Hematopoietic multipotent progenitor cell treated with erythropoietin and hydrocortisone succinate and interleukin-3 and kit ligand, for 4 days (in vitro differentiated cells): Measurements from ENCODE around the gene CAMKK2.
"Not testable (repeated sequence)": the region's sequence is repeated elsewhere in the genome, so short reads cannot be mapped to it uniquely, and the experiment has no call there.

ENCODE experiments used
- DNase-seq: peaks from one replicate; pipeline ENCODE4 v3.0.0-alpha.2; 2015

CAMKK2 gene

DNA sequence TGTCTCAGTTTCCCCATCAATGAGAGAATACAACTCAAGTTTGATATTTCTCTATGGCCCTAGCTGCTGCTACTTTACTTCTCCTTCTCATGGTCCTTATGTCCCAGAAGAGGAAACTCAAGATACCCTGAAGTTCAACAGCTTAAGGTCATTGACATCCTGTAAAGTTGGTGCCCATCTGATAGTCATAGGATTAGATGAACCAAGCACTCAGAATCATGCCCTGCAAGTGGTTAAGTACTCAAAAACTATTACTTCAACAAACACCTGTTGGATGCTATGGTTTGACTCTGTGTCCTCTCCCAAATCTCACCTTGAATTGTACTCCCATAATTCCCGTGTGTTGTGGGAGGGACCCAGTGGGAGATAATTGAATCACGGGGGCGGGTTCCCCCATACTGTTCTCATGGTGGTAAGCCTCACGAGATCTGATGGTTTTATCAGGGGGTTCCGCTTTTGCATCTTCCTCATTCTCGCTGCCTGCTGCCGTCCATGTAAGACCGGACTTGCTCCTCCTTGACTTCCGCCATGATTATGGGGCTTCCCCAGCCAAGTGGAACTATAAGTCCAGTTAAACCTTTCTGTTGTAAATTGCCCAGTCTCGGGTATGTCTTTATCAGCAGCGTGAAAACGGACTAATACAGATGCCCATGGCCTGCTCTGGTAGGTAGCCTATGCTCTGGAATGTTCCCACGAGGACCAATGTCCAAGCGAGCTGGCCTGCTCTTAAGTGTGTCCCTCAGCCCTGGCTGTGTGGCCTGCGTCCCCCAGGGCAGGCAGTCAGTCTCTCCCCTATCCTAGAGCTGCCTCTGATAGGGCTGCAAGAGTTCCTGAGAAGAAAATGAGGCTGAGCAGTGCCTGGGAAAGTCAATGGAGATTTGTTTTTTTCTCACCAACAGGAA, 18.1 kb downstream of the CAMKK2 start:
- peak; percentile 30 for DNase-seq

DNA sequence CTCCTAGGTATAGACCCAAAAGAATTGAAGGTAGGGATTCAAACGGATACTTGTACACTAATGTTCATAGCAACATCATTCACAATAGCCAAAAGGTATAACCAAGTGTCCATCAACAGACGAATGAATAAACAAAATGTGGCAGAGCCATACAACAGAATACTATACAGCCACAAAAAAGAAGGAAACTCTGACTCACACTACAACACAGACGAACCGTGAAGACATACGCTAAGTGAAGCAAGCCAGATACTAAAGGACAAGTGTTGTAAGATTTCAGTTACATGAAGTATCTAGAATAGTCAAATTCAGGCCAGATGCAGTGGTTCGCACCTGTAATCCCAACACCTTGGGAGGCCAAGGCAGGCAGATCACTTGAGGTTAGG, 19.1 kb downstream of the CAMKK2 start:
- DNase-seq, result no peak

DNA sequence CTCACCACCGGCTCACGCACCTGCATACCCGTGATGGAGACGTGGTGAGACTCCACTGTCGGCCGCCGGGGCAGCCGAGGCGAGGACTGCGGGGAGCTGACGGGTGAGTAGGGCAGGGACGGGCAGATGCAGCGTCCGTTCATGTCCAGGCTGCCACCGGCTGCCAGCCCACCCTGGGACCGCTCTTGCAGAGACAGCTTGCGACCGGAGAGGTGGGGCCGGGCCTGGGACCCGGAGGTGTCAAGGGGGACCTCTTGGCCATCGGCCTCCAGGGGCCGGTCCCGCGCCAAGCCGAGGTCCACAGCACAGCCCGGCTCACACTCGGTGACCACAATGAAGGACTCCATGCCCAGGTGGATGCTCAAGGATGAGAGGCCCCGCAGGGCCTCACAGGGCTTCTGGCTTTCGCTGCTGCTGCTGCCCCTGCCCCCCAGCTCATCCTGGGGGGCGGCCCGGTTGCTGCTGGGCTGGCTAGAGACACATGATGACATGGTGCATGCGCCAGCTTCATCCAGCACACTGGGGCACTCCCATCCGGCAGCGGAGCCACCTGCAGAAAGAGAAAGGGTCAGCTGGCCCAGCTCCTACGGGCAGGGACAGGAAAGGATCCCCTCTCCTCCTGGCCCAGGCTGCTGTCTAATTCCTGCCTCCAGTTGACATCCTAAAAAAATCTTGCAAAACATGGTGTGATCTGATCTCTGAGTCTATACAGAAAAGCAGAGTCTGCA, 22.3 kb downstream of the CAMKK2 start:
- no peak for DNase-seq

DNA sequence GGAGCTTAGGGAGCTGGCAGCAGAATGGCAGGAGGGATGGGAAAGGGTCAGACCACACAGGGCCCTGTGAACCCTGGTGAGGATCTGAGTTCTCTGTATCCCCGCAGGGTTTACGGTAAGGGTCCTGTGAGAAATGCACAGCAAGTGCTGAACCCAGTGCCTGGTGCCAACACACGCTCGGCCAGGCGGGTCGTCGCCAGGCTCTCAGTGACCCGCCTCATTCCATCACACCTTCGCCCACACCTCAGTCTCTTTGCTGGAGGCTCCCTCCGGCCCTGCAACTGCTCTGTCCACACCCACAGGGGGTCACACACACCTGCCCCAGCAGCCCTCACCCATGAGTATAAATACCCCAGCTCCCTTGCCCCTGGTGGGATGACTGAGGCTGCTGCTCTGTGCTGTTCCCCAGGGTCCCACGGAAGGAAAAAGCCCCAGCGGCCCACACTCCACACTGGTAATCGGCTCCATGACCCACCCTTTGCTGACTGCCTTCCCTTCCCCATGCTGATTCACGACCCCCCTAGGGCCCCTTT, 23.1 kb downstream of the CAMKK2 start:
- DNase-seq, result no peak

DNA sequence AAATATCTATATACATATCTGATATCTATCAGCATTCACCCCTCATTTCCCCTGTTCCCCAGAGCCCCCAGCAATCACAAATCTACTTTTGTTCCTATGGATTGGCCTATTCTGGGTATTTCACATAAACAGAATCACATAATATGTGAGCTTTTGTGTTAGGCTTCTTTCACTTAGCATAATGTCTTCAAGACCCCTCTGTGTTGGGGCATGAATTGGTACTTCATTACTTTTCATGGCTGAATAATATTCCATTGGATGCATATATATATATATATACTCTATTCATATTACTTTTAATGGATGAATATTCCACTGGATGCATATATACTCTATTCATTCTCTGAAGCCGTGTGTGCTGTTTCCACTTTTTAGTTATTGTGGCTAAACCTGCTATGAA, 28.7 kb downstream of the CAMKK2 start:
- no peak for DNase-seq

DNA sequence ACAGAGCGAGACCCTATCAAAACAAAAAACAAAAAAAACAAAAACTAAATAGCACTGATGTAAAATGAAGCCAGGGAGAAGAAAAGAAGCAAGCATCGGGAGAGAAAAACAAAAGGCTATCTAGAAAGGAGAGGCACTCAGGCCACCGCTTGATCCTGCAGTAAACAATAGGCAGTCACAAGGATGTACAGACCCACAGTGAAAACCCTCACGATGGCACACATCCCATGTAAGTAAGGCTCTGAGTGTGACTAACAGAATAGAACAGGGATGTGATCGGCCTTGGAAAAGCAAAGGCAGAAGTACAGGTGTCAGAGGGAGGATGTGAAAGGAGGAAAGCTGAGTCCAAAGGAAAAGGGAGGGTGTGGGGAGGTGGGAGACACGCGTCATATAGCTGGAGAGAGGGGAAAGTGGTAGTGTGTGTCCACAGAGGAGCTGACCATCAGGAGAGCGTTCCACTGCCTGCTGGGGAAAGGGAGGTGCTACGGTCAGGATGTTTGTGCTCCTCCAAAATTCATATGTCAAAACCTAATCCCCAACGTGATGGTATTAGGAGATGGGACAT, 31.5 kb downstream of the CAMKK2 start:
- DNase-seq, result no peak

DNA sequence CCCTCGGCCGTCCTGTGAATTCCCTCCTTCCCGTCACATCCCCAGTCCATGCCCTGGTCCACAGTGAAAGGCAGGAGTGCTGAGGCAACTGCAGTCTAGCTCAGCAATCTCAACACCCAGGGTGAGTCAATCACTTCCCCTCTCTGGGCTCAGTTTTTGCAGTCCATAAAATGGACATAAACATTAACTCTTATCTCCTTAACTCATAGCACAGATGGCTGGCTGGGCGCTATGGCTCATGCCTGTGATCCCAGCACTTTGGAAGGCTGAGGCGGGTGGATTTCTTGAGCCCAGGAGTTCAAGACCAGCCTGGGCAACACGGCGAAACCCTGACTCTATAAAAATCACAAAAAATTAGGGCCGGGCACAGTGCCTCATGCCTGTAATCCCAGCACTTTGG, 32.4 kb downstream of the CAMKK2 start:
- DNase-seq, result no peak

DNA sequence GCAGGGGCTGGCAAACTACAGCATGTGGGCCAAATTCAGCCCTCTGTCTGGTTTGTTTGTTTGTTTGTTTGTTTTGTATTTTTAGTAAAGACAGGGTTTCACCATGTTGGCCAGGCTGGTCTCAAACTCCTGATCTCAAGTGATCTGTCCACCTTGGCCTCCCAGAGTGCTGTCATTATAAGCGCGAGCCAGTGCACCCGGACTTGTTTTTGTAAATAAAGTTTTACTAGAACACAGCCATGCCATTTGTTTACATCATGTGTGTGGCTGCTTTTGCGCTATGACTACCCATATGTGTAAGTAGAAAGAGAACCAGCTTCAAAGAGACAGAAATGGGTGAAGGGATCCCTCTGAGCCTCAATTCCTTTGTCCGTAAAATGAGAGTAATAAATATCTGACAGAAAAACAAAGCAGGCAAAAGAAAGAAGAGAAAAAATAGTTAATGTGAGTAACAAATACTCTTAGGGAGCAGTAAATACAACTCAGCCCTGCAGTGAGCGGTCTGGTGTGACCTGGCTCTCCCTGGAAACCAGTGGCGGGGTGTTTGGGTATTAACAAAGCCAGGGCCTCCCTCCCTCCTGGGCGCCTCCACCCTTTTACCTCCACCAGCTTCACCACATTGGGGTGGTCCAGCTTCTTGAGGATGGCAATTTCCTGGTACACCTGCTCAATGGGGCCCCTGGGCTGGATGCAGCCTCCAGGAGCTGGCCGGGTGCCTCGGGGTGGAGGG, 33.1 kb downstream of the CAMKK2 start:
- no peak for DNase-seq

DNA sequence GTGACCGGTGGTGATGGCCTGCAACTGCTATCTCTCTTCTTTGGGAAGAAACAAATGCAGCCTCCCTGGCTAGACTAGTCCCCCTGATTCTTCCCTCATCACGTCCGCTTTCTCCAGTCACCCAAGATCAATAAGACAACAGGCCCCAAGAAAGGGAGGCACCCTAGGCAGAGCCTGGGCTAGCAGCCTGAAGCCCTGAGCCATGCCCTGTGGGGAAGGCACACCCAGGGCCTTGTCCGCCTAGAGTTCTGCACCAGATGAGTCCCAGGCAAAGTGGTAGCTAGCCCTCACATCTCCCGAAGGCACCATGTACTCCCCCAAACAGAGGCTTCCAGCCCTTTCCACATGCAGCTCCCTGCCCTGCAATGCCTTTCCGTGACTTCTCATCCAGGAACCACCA, 35.1 kb downstream of the CAMKK2 start:
- DNase-seq, result no peak

DNA sequence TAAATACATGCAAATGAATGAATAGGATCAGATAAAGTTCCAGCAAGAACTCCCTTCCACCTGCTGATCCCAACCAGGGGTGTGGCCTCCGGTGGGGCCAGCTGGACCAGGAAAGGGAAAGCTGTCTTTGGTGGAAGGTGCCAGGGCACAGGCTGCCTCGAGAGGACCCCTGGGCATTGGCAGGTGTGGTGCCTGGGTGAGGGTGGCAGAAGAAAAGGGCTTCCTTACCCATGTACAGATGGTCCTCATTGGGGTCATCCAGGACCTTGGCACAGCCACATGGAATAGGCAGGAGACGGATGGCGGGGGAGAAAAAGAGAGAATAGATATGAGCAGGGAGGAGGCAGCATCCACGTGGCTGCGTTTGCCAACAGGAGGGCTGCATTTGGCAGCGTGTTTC, 36.4 kb downstream of the CAMKK2 start:
- no peak for DNase-seq

DNA sequence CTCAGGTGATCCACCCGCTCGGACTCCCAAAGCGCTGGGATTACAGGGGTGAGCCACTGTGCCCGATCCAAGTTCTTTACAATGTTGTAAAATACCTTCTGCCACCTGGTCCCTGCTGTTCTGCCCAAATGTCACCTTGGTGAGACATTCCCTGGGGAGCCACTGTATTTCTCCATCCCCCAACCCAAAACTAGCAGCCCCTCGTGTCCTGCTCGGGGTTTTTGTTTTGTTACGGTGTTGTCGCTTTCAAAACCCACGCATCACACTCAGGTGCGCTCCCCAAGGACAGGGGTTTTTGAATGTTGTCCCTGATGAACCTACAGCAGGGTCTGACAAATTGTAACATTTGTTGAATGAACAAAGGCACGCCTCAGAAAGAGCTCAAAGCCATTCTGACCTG, 37.4 kb downstream of the CAMKK2 start:
- no peak for DNase-seq

DNA sequence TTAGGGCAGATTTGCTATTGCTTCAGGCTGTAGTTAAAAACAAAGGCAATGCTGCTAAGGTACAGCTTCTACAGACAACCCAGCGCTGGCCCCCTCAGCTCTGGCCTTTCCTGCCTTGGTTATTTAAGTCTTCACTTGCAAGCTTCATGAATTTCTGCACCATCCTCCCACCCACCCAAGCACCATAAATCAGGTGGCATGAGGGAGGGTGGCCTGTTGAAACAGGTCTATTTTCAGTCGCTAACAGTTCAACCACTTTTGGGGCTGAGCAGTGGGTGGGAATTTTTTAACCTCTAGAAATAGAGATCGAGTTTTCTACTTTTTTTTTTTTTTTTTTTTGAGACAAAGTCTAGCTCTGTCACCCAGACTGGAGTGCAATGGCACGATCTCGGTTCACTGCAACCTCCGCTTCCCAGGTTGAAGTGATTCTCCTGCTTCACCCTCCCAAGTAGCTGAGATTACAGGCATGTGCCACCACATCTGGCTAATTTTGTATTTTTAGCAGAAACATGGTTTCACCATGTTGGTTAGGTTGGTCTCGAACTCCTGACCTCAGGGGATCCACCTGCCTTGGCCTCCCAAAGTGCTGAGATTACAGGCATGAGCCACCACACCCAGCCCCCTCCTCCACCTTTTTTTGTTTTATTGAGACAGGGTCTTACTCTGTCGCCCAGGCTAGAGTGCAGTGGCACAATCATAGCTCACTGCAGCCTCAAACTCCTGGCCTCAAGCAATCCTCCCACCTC, 38.6 kb downstream of the CAMKK2 start:
- DNase-seq, result not testable (repeated sequence)

DNA sequence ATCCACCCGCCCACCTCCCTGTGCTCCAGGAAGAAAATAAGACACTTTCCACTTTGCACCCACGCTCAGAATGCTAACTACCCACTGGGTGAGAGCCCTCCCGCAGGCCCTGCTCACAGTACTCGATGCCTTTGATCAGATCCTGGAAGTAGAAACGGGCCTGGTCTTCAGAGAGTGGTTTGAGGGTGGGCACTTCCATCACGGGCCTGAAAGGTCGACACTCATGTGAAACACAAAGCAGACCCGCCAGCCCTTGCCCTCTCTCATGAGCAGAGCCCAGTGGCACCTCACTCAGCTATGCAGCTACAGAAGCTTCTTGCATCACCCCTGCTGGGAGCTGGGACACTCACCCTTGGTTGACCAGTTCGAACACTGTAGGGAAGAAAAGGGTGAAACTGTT, 41.1 kb downstream of the CAMKK2 start:
- DNase-seq, result no peak

DNA sequence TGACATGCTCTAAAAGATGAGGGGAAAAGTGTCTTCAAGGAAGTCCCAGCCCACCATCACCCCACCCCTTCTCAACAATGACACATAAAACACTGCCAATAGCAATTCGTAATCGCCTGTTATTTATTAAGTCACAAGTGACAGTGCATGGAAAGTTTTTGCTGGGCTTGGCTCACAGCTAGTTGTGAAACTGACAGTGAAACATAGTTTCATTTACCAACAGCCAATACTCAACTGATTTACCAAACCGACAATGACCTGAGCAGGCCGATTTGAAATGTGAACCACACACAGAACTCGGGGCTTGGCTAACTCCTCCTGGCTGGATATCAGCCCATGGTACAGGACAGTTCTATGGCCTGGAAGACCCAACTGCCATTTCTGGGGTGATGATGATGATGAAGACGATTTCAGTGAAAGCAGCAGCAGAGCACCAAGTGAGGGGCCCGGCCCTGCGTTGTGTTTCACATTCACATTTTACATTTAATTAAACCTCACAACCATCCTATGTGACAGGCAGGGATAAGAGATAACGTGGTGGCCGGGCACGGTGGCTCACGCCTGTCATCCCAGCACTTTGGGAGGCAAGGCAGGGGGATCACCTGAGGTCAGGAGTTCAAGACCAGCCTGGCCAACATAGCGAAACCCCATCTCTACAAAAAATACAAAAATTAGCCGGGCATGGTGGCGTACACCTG, 42.7 kb downstream of the CAMKK2 start:
- no peak for DNase-seq

DNA sequence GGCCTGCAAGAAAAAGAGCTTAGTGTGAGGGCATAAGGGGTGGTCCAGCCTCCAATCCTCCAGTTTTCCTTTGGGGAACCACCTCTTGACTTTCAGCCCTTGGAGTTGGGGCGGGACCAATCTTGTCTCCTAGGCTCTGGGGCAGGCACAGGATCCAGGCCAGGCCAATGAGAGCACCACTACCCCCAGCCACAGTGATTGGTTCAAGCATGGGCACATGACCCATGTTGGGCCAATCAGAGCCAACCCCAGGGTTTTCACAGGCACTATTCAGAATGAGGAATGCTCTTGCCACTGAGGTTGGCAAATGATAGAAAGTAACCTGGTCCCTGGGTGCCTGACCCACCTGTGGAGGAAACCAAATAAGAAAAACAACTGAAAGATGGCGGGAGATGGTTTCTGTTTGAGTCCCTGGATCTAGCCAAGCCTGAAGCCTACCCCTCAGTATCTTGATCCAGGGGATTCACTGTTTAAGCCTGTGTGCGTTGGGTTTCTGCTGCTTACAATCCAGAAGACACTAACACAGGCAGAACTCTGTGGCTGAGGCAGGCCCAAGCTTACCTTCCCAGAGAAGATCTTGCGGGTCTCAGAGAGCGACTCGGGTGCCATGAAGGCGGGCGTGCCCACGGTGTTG, 43.7 kb downstream of the CAMKK2 start:
- no peak for DNase-seq

DNA sequence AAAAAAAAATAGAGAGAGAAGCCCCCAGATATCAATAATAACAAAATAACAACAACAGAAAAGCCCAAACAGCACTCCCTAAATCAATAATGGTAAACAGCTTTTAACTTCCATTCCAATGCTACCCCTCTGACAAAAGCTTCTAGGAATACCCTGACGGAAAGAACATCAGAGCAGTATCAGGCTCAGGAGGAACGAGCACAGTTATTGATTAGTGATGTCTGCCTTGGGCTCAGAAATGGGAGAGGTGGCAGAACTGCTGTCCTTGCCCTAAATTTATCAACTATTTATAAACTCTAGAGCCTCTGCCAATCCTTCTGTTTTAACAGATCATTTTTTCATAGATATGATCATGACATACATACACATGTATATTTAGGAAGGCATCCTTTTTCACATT, 44.7 kb downstream of the CAMKK2 start:
- DNase-seq, result no peak

DNA sequence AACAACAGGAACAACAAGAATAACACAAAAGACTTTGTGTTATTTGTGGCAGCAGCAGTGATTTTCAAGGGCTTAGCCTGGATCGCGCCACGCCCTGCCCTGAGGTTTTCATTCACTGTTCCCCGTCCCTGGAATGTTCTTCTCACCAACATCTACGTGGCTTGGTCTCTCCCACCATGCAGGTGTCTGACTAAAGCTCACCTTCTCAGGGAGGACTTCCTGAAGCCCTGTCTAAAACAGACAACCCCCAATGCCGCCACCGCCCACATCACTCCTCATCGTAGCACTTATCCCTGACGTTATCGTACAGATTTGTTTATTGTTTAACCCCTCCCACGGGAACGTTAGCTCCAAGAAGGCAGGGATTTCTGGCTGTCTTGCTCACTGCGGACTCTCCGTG, 46.1 kb downstream of the CAMKK2 start:
- no peak for DNase-seq

DNA sequence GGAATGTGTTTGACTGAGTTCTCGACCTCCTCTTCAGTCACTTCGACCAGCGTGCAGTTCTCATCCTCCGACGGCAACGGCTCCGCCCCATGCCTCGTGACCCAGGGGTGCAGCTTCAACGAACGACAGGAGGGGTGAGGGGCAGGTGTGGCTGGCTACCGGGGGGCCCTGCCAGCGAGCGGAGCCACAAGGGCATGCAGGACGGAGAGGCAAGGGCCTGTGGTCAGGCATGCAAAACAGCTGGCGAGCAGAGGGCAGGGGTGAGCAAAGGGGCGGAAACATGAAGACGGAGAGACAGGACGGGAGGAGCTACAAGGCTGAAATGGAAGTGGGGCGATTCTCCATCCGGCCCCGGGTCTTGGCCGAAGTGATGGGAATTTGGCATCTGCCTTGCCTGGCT, 47.9 kb downstream of the CAMKK2 start:
- no peak for DNase-seq

DNA sequence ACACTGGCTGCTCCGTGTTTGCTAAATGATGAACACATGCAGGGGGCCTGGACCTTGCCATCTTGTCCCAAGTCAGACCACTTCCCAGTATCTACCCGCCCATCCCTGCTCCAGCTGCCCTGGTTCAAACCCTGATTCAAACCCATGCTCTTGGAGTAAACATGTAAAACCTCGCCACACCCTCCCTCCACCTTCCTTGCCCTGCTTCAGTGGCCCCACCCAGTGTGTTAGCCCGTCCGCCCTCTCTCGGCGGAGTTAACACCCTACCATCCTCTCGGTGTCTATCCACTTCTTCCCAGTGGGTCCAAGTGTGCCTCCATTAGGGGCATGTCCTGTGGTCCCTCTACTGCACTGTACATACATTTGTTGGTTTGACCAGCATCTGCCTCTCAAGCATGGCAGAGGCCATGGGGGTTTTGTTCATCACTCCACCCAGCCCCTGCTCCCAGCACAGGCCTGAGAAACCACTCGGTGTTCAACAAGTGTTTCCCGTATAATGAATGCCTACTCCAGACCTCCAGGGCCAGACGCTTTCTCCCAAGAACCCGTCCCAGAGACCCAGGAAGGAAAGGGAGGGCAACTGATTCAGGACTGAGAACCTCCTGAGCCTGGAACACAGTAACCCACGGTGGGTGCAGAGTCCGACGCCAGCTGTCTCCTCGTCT, 49.5 kb downstream of the CAMKK2 start:
- no peak for DNase-seq

DNA sequence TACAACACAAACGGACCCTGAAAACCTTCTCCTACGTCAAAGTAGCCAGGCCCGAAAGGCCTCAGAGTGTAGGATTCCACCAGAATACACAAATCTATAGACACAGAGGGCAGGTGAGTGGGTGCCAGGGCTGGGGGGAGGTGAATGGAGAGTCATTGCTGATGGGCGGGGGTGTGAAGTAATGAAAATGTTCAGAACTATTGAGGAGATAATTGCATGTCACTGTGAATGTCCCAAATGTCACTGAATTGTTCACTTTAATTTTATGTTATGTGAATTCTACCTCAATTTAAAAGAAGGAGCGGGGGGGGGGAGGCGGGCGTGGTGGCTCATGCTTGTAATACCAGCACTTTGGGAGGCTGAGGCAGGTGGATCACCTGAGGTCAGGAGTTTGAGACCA, 50.6 kb downstream of the CAMKK2 start:
- DNase-seq, result no peak

DNA sequence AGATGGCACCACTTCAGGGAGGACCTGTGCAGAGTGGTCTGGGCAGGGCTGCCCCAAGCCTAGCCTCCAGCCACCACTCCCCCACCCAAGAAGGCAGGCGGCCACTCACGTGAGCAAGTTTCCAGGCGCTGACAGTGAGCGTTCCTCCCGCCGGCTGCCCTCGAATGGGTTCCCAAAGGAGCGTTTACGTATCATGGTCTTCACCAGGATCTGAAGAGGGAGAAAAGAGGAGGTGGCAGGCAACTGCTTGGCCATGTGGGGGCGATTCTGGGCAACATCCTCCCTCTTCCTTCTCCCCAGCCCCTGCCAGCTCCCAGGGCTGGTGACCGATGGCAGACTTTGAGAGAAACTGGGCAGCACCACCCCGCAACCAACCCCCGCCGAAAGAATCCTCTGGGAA, 51.5 kb downstream of the CAMKK2 start:
- no peak for DNase-seq
